ENCODE results near the gene CCDC116.
"Not testable (repeated sequence)": the region's sequence is repeated elsewhere in the genome, so short reads cannot be mapped to it uniquely, and the experiment has no call there.

CCDC116 gene

GRCh38 chr22:21609556-21610157, 22.9 kb upstream of the CCDC116 start:
- DNase-seq (ENCODE audit: low spot score) = not testable (repeated sequence)

- no peak for DNase-seq (ENCODE audit: low spot score)
Measured at GRCh38 chr22:21611210-21611977, 21.2 kb upstream of the CCDC116 start.

GRCh38 chr22:21612858-21613257, 19.7 kb upstream of the CCDC116 start:
- no peak for DNase-seq (ENCODE audit: low spot score)

GRCh38 chr22:21613553-21614233, 18.9 kb upstream of the CCDC116 start:
- no peak for DNase-seq (ENCODE audit: low spot score)

- no peak for DNase-seq (ENCODE audit: low spot score)
Measured at GRCh38 chr22:21615731-21616130, 16.8 kb upstream of the CCDC116 start.

GRCh38 chr22:21617337-21617736, 15.2 kb upstream of the CCDC116 start:
- not testable (repeated sequence) for DNase-seq (ENCODE audit: low spot score)

GRCh38 chr22:21621025-21621424, 11.5 kb upstream of the CCDC116 start:
- no peak for DNase-seq (ENCODE audit: low spot score)

GRCh38 chr22:21622011-21622918, 10.3 kb upstream of the CCDC116 start:
- DNase-seq (ENCODE audit: low spot score) = no peak

GRCh38 chr22:21622919-21623647, 9.5 kb upstream of the CCDC116 start:
- DNase-seq (ENCODE audit: low spot score) = peak; percentile 50

GRCh38 chr22:21623648-21623970, 9.0 kb upstream of the CCDC116 start:
- DNase-seq (ENCODE audit: low spot score) = no peak

GRCh38 chr22:21624120-21624879, 8.3 kb upstream of the CCDC116 start:
- no peak for DNase-seq (ENCODE audit: low spot score)

GRCh38 chr22:21624880-21625791, 7.4 kb upstream of the CCDC116 start:
- DNase-seq (ENCODE audit: low spot score) = no peak

GRCh38 chr22:21626073-21626734, 6.4 kb upstream of the CCDC116 start:
- DNase-seq (ENCODE audit: low spot score) = no peak

- no peak for DNase-seq (ENCODE audit: low spot score)
Measured at GRCh38 chr22:21626735-21627469, 5.7 kb upstream of the CCDC116 start.

GRCh38 chr22:21628386-21629254, 3.9 kb upstream of the CCDC116 start:
- no peak for DNase-seq (ENCODE audit: low spot score)

- DNase-seq (ENCODE audit: low spot score) = peak; percentile 84
Measured at GRCh38 chr22:21629255-21630149, 3.1 kb upstream of the CCDC116 start, which contains the start of gene YDJC. Gene YDJC (minus strand): TSS chr22:21630022. CDS start chr22:21630014, 8 bp downstream.
